Transverse colon (tissue), 4 donors: ENCODE results near the gene ABCA4.

Experiments
- EP300 ChIP-seq: sonication (generic); formaldehyde crosslinking; IDR thresholded peaks from one replicate; pipeline ENCODE4 v1.6.1; 2017; ENCODE audit warnings: antibody characterized with exemption, low read depth
- POLR2AphosphoS5 ChIP-seq, 3 donors: sonication (generic); formaldehyde crosslinking; IDR thresholded peaks; one replicate each; pipeline ENCODE4 v1.6.1; 2016; ENCODE audit warnings: antibody characterized with exemption in 3 of 3
- TF ChIP-seq, protein P1 (sequence below), 5 experiments: fragments of 200-600 bp in 3 of 5; fragments of 450-650 bp in 2 of 5; sonication (generic) in 3 of 5; IDR thresholded peaks; 1 replicate in 2 of 5; 2 replicates in 3 of 5; pipeline ENCODE4 v1.5.1; 2016 to 2017; ENCODE audit warnings: antibody characterized with exemption in 5 of 5, inconsistent platforms in 3 of 5, mild to moderate bottlenecking in 2 of 5, moderate library complexity in 1 of 5

DNA sequence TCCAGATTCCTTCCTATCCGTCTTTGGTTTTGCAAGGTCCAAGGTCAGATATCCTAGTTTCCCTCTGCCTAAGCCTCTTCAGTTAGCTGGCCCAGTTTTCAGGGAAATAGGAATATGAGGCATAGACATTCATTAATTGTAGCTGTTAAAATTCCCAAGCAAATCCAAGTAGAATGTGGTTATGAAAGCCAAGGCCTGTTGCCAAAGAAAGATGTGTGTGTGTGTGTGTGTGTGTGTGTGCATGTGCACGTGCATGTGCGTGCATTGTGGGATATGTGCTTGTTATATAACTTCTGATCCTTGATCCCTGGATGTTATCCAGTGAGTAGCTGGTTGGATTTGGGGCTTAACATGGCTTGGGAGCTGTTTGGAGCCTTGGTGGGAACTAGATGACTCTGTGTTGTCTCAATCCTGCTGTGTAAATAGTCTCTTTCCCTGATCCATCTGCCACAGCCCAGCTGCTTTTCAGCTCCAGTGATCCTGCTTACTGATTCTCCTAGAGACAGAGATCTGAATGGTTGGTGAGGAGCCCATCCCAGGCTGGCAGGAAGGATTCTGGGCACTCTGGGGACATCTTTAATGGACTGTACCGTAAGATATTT is 141.1 kb downstream of the ABCA4 start:
- TF ChIP-seq, protein P1, sequence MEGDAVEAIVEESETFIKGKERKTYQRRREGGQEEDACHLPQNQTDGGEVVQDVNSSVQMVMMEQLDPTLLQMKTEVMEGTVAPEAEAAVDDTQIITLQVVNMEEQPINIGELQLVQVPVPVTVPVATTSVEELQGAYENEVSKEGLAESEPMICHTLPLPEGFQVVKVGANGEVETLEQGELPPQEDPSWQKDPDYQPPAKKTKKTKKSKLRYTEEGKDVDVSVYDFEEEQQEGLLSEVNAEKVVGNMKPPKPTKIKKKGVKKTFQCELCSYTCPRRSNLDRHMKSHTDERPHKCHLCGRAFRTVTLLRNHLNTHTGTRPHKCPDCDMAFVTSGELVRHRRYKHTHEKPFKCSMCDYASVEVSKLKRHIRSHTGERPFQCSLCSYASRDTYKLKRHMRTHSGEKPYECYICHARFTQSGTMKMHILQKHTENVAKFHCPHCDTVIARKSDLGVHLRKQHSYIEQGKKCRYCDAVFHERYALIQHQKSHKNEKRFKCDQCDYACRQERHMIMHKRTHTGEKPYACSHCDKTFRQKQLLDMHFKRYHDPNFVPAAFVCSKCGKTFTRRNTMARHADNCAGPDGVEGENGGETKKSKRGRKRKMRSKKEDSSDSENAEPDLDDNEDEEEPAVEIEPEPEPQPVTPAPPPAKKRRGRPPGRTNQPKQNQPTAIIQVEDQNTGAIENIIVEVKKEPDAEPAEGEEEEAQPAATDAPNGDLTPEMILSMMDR (IDR thresholded peaks at IDR 0.05): no peak
- TF ChIP-seq EP300 (no peak), POLR2AphosphoS5 (IDR thresholded peaks at IDR 0.05) (peak in 2 of 3 donors; percentile 68 to 71)
